ENCODE results near the gene SPINT2. TPM values are rescaled to one million over a fixed set of nuclear protein-coding genes. Genes with fewer than 3 reads are reported as not detected.

SPINT2 gene
- polyA plus RNA-seq, 1 donor from 2014 or later = 236 TPM

GRCh38 chr19:38335949-38336637, 71.7 kb downstream of the SPINT2 start:
- H3K9ac ChIP-seq (ENCODE audit: low read length) = peak overlapping the region; percentile 86
- no peaks in the 10 kb centered on the region for H3F3A ChIP-seq (ENCODE audit: insufficient read depth, low read length, poor library complexity, severe bottlenecking)
- no peaks in the 10 kb centered on the region for H3K9me3 ChIP-seq (ENCODE audit: low read length)
- peak overlapping the region; percentile 89 for H2AFZ ChIP-seq (ENCODE audit: low read depth, low read length)
- peak overlapping the region; percentile 79 for H3K4me3 ChIP-seq (ENCODE audit: low read length)
- H3K4me2 ChIP-seq (ENCODE audit: low read length) = peak overlapping the region; percentile 65
- H3K36me3 ChIP-seq (ENCODE audit: insufficient read depth, low read length) = no peaks in the 10 kb centered on the region
- H4K20me1 ChIP-seq (ENCODE audit: insufficient read depth) = no peaks in the 10 kb centered on the region
- peaks cover 3% of the 10 kb centered on the region for H3K79me2 ChIP-seq (replicated peaks; ENCODE audit: insufficient read depth, low read length)
- H3K27me3 ChIP-seq (ENCODE audit: insufficient read depth, low read depth, low read length) = no peaks in the 10 kb centered on the region
- peak; percentile 64 for TF ChIP-seq TAF1 (IDR thresholded peaks at IDR 0.05; ENCODE audit: low read depth)
- peak; percentile 27 for TF ChIP-seq MXI1 (conservative IDR thresholded peaks at IDR 0.05; ENCODE audit: poor library complexity, severe bottlenecking)
- TF ChIP-seq SMC3 (conservative IDR thresholded peaks at IDR 0.05; ENCODE audit: poor library complexity) = no peak
- TF ChIP-seq EZH2 (IDR thresholded peaks at IDR 0.05; ENCODE audit: borderline replicate concordance, insufficient read depth, low read length, poor library complexity, severe bottlenecking) = no peak
- TF ChIP-seq RAD21 (conservative IDR thresholded peaks at IDR 0.05) = no peak
- TF ChIP-seq REST (IDR thresholded peaks at IDR 0.05; ENCODE audit: borderline replicate concordance) = no peak
- no peak for TF ChIP-seq CTCF (IDR thresholded peaks at IDR 0.05; ENCODE audit: poor library complexity, severe bottlenecking)
- peak; percentile 92 for TF ChIP-seq POLR2AphosphoS5 (IDR thresholded peaks at IDR 0.05)
- H3K9me2 ChIP-seq (ENCODE audit: insufficient read depth, low read length) = no peaks in the 10 kb centered on the region
- H3K27ac ChIP-seq (ENCODE audit: low read length) = peak overlapping the region; percentile 95

GRCh38 chr19:38336638-38337359, 72.4 kb downstream of the SPINT2 start:
- peak; percentile 20 for TF ChIP-seq EP300 (conservative IDR thresholded peaks at IDR 0.05; ENCODE audit: poor library complexity, severe bottlenecking)
- peak; percentile 41 for TF ChIP-seq MXI1 (conservative IDR thresholded peaks at IDR 0.05; ENCODE audit: poor library complexity, severe bottlenecking)
- TF ChIP-seq CTCF (IDR thresholded peaks at IDR 0.05; ENCODE audit: poor library complexity, severe bottlenecking) = no peak

More at GRCh38 chr19:38336638-38337359, 72.4 kb downstream of the SPINT2 start:
- Histone ChIP-seq H3K4me2 (ENCODE audit: low read length) (peak overlapping the region; percentile 65), H3K9me3 (ENCODE audit: low read length) (no peaks in the 10 kb centered on the region), H3K27ac (ENCODE audit: low read length) (peak overlapping the region; percentile 95), H3K79me2 (replicated peaks; ENCODE audit: insufficient read depth, low read length) (peaks cover 3% of the 10 kb centered on the region), H3K9ac (ENCODE audit: low read length) (peak overlapping the region; percentile 86), H4K20me1 (ENCODE audit: insufficient read depth) (no peaks in the 10 kb centered on the region), H3K36me3 (ENCODE audit: insufficient read depth, low read length) (no peaks in the 10 kb centered on the region), H3K4me3 (ENCODE audit: low read length) (peak overlapping the region; percentile 79), H2AFZ (ENCODE audit: low read depth, low read length) (peak overlapping the region; percentile 88), H3F3A (ENCODE audit: insufficient read depth, low read length, poor library complexity, severe bottlenecking) (no peaks in the 10 kb centered on the region), H3K27me3 (ENCODE audit: insufficient read depth, low read depth, low read length) (no peaks in the 10 kb centered on the region), H3K9me2 (ENCODE audit: insufficient read depth, low read length) (no peaks in the 10 kb centered on the region)
